NCI-H1105 (cell line): ENCODE results near the gene ZFP42.
A peak's percentile ranks its signal among the peaks of the same experiment; 100 is the strongest.
"Not testable (repeated sequence)": the region's sequence is repeated elsewhere in the genome, so short reads cannot be mapped to it uniquely, and the experiment has no call there.

Experiments used
- DNase-seq: peaks from one replicate; lab custom pipeline; 2025; lab: John Stamatoyannopoulos, UW

Gene ZFP42

DNA sequence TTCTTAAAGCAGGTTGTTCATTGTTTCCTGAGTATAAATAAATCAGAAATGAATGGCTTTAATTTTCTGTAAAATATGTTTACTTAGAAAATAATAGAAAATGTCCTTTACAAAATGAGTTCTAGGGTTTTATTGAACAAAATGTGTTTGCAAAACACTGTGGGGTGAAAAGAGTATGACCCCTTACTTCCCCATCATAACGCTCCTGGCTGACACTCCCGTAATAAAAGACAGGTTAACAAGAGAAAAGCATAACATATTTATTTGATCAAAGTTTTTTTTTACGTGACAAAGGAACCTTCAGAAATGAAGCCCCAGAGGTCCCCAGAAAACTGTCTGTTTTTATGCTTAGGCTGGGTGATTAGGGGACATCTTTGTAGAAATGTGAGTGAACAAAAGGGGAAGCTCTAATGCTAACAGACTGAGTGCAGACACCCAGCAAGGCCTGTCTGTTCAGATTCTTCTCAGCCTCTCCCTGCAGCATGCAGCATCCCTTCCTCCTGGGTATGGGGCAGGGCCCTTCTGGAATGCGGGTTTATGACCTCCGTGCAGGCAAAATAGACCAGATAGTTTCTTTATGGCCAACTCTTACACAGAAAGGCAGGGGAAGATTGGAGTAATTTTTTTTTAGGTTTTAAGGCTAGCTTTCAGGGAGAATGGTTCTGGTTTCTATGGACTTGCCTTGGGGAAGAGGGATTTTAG lies 26.1 kb downstream of the ZFP42 start:
- DNase-seq: no peak

DNA sequence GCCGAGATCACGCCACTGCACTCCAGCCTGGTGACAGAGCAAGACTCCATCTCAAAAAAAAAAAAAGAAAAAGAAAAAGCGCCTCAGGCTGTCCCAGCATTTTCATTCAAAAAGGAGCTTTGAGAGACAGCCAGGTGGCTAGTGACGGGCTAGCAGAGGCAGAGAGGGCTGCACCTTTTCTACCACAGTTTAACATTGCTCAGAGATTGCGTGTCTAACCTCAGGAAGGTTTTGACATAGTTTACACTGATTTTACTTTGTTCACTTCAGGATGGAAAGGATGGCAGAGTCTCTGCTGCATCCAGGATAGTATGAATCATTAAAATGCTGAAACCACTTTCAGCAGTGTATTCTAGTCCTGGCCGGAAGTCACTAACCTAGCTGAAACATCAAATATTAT lies 28.1 kb downstream of the ZFP42 start:
- no peak for DNase-seq

DNA sequence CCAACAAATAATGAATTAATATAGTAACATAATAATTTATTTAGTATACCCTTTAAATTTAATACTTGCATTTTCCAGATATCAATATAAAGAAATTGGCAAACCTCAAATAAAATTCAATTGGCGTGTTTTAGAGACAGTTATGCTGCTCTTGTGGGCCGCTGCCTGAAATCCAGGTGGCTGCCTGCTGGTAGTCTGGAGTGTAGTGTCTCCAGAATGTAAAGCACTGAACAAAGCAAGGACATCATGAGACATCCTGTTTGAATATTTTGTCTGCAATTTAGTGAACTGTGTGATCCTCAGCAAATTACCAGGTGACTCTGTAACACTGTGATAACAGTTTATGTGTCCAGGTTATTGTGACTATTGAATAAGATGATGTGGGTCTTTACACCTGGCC lies 29.9 kb downstream of the ZFP42 start:
- DNase-seq: peak; percentile 34

DNA sequence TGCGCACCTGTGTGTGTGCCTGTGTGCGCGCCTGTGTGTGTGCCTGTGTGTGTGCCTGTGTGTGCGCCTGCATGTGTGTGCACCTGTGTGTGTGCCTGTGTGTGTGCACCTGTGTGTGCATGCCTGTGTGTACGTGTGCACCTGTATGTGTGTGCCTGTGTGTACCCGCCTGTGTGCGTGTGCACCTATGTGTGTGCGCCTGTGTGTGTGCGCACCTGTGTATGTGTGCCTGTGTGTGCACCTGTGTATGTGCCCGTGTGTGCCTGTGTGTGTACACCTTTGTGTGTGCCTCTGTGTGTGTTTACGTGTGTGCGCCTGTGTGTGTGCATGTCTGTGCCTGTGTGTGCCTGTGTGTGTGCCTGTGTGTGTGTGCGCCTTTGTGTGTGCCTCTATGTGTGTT lies 33.5 kb downstream of the ZFP42 start:
- DNase-seq: no peak

DNA sequence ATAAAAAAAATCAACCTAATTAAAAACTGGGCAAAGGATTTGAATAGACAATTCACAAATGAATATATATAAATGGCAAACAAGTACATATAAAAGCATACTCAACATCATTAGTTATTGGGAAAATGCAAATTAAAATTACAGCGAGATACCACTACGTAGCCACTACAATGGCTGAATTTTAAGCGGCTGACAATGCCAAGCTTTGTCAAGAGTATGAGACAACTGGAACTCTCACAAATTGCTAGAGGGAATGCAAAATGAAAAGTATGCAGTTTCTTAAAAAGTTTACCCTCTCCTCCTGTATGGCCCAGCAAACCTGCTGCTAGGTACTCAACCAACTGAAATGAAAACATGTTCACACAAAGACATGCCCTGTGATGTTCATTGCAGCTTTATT lies 34.8 kb downstream of the ZFP42 start:
- DNase-seq: no peak

DNA sequence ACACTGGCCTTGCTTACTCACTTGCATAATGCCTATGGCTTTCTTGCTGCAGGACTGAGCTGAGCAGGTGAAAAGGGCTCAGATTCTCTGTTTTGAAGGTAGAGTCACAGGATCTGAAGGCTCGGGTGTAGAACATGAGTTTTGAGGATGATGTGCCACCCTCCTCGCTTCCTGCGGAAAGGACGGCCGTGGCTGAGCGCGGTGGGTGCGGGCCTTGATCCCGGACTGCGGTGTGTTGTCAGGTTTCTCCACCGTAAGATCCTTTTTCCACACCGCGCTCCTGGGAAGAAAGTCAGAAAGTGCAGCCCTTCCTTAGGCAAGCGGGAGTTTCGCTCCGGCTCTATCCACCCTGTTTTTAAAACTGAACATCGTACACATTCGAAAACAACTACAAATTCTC lies 36.2 kb downstream of the ZFP42 start:
- DNase-seq: no peak

DNA sequence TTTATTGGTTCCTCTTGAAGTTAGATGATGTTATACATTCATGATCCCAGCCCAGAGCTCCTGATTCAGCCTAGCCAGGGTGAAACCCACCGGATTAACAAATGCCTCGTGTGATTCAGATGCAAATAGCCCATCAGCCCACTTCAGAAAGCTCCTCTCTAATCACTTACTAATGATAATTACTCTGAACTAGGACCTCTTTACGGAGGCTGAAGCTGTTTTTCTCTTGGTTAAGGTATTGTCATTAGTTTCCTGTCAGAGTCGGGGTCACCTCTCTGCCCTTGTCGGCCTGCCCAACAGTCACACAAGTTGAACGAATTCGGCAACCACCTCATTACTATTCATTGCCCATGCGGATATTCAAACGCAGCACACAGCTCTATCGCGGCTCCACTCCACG lies 36.6 kb downstream of the ZFP42 start:
- no peak for DNase-seq

DNA sequence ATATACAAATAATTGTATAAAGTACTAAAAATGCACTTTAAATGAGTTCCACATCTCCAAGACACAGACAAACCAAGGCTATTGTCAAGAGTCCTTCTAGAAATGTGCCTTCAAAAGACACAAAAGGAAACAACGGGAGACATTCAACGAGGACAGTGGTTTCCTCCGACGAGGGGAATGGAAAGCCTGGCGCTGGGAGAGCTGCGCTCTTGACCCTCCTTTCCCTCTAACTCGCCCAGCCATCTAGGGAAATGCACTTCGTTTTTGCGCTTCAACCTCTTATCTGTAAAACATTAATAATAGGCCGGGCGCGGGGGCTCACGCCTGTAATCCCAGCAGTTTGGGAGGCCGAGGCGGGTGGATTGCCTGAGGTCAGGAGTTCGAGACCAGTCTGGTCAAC lies 37.0 kb downstream of the ZFP42 start:
- no peak for DNase-seq

DNA sequence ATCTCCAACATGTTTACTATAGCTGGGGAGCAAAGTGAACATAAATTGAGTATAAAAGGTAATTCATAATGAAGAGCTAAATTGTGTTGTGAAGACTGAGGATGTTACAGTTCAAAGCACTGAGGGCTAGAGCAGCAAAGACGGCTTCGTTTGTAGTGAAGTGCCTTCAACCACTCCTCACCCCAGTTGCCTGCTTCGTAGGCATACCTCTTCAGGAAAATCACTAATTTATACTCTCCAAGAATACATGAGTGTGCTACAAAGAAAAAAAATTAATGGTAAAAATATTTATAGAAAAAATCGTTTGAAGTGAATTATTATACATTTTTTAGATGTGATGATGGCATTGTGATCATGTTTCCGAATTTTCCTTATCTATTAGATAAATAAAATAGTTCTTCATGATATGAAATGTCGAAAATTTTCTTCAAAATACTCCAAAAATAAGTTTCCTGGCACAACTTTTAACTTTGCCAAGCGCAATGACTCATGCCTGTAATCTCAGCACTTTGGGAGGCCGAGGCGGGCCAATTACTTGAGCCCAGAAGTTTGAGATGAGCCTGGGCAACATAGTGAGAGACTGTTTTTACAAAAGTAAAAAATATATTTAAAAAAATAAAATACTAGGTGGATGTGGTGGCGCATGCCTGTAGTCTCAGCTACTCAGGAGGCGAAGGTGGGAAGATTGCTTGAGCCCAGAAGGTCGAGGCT lies 41.6 kb downstream of the ZFP42 start:
- no peak for DNase-seq

DNA sequence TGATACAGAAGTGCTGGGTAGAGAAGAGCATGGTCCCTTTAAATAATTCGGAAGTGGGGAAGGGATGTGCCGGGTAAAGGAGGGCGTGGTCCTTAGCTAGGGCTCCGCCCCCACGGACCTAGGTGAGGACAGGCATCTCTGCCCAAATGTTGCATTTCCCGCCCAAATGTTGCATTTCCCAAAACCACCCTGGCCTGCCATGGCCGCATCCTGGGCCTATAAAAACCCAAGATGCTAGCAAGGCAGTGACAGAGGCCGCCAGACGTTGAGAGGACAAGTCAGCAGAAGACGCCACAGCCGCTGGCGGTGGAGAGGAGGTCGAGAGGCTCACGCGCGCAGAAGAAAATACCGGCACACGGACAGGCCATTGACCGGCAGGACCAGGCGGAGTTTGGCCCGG lies 46.1 kb downstream of the ZFP42 start:
- DNase-seq: no peak

DNA sequence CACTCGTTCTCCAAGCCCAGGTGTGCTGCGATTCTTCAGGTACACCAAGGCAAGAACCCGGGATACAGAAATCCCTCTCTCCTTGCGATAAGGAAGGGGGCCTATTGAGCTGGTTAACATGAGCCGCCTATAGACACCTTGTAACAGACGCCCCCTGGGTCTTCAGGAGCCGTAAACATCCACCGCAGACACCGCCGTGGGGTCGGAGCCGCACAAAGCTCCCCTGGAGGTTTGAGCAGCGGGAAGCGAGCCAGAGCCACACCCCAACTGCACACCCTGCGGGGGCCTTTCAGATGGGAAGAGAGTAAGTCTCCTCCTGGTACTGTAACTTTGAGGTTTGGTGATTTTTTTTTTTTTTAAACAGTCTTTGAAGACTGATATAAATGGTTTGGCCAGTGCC lies 46.6 kb downstream of the ZFP42 start:
- DNase-seq: no peak

DNA sequence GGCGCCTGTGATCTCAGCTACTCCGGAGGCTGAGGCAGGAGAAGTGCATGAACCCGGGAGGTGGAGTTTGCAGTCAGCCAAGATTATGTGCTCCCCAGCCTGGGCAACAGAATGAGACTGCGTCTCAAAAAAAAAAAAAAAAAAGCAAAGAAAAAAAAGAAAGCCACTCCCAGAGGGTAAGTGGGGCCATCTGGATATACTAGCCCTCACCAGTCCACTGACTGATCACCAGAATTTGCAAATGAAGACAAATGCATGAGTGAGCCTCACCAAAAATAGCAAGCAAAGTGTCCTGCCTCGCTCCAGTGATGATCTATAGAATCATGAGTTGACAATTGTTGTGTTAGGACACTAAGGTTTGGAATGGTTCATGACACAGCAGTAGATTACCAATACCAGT lies 47.6 kb downstream of the ZFP42 start:
- no peak for DNase-seq

DNA sequence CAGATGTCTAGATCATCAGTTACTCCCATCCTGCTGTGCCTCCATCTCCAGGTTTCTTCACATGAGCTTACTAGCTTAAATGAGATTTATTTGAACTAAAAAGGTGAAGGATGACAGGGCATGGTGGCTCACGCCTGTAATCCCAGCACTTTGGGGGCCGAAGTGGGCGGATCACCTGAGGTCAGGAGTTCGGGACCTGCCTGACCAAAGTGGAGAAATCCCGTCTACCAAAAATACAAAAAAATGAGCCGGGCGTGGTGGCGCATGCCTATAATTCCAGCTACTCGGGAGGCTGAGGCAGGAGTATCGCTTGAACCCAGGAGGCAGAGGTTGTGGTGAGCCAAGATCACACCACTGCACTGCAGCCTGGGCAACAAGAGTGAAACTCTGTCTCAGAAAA lies 49.9 kb downstream of the ZFP42 start:
- not testable (repeated sequence) for DNase-seq

DNA sequence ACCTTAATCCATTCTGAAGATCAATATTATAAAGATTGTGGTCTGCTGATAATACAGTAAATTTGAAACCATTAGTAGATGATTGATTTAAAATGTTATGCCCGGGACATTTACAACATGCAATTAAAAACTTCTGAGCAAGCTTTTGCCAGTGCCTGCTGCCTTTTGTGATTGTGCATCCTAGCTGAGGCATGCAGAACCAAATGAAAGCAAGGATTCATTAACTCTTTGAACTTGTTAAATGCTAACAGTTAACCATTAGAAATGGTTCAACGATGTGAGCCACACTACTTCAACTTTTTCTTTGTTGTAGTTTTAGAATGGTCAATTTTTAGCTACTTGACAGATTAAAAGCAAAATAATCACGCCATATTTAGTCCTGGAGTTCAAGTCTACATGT lies 51.1 kb downstream of the ZFP42 start:
- no peak for DNase-seq

DNA sequence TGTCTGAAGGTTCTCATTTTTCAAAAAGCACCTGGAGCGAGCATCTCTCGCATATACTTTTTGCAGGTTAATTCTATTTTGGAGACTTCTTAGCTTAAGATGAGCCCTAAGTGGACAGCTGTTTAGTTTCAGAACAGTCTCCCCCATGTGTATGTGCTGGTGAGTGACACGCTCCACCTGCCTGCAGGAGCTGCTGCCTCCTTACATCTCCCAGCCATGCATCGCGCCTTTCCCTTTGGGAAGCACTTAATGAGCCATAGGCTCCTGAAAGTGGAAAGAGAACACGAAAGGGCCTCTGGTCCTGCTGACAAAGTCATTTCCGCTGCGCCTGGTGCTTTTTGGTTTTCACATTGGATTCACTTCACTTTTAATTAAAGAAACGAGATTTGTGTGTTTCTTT lies 57.7 kb downstream of the ZFP42 start:
- no peak for DNase-seq
